Endodermal cell (in vitro differentiated cells): ENCODE results near the gene DUS2. TPM values are rescaled to one million over a fixed set of nuclear protein-coding genes. Genes with fewer than 3 reads are reported as not detected.

Experiments used
- DNase-seq: peaks from one replicate; pipeline ENCODE4 v3.0.0-alpha.2; 2017
- H3K27ac ChIP-seq: 2 replicates; pipeline ENCODE4 v1.5.1; 2013; ENCODE audit warnings: mild to moderate bottlenecking, low read depth, low read length, moderate library complexity
- H3K27me3 ChIP-seq: 2 replicates; pipeline ENCODE4 v1.6.1; 2013; ENCODE audit warnings: mild to moderate bottlenecking, low read length, moderate library complexity; ENCODE audit not compliant: insufficient read depth, control insufficient read depth, poor library complexity, severe bottlenecking
- H3K36me3 ChIP-seq: 2 replicates; pipeline ENCODE4 v1.7.0; 2013; ENCODE audit warnings: mild to moderate bottlenecking, low read length, moderate library complexity; ENCODE audit not compliant: control insufficient read depth, insufficient read depth
- H3K4me1 ChIP-seq: one replicate; pipeline ENCODE4 v1.7.0; 2013; ENCODE audit warnings: low read length; ENCODE audit not compliant: control insufficient read depth, insufficient read depth
- H3K4me3 ChIP-seq: 2 replicates; pipeline ENCODE4 v1.5.1; 2013; ENCODE audit warnings: mild to moderate bottlenecking, low read length, moderate library complexity
- H3K9ac ChIP-seq: 2 replicates; pipeline ENCODE4 v1.6.1; 2013; ENCODE audit warnings: mild to moderate bottlenecking, low read length, moderate library complexity; ENCODE audit not compliant: poor library complexity, severe bottlenecking; ENCODE audit errors: extremely low read depth
- H3K9me3 ChIP-seq: 2 replicates; pipeline ENCODE4 v1.6.1; 2013; ENCODE audit warnings: mild to moderate bottlenecking, low read length, moderate library complexity; ENCODE audit not compliant: control insufficient read depth
- H3K27ac Mint-ChIP-seq: 2 replicates; pipeline ENCODE4 v1.8.0; 2020; ENCODE audit warnings: mixed read lengths
- H3K27me3 Mint-ChIP-seq: 2 replicates; pipeline ENCODE4 v1.8.0; 2021; ENCODE audit warnings: mild to moderate bottlenecking, mixed read lengths; ENCODE audit not compliant: insufficient read depth
- H3K36me3 Mint-ChIP-seq: 2 replicates; pipeline ENCODE4 v1.8.0; 2020; ENCODE audit warnings: low read depth, mixed read lengths
- H3K4me1 Mint-ChIP-seq: 2 replicates; pipeline ENCODE4 v1.8.0; 2020; ENCODE audit warnings: mixed read lengths
- H3K4me3 Mint-ChIP-seq: 2 replicates; pipeline ENCODE4 v1.8.0; 2020; ENCODE audit warnings: mild to moderate bottlenecking, moderate library complexity, mixed read lengths
- H3K9me3 Mint-ChIP-seq: 2 replicates; pipeline ENCODE4 v1.8.0; 2020; ENCODE audit warnings: mild to moderate bottlenecking, mixed read lengths
- CTCF ChIP-seq: fragments of 200-600 bp; sonication (generic); conservative IDR thresholded peaks from 2 replicates; pipeline ENCODE4 v1.5.0; 2021; ENCODE audit warnings: antibody characterized with exemption, mild to moderate bottlenecking
- WGBS, 2 experiments: methylation state at CpG; one replicate each; pipeline versions ENCODE4 v1.1.5 to v1.1.7; 2013; ENCODE audit warnings: missing lambda C conversion rate in 2 of 2, mixed read lengths in 1 of 2; ENCODE audit not compliant: insufficient coverage in 1 of 2, insufficient read length in 1 of 2; 5-methylcytosine and 5-hydroxymethylcytosine counted together
- total RNA-seq, 2 donors: library from RNA; stranded (reverse); fragmentation: NEBNext Ultra II Directional in 1 of 2; extraction: Animal tissue kit (Norgen Biotek cat#: 25700) in 1 of 2; gene quantifications; 2 replicates in 1 of 2; 3 replicates in 1 of 2; pipeline ENCODE4 v1.2.1, GENCODE V29; 2021

The DUS2 gene
- total RNA-seq, 2 donors from 2014 or later = 23.4 to 24.0 TPM

GRCh38 chr16:68062910-68063393 is 39.9 kb downstream of the DUS2 start:
- Histone ChIP-seq H3K27me3 (no peaks in the 10 kb centered on the region), H3K27ac (no peak overlapping the region), H3K9ac (no peak overlapping the region), H3K4me1 (no peaks in the 10 kb centered on the region), H3K9me3 (no peaks in the 10 kb centered on the region), H3K36me3 (peaks cover 48% of the 10 kb centered on the region), H3K4me3 (no peak overlapping the region)
- no peak for TF ChIP-seq CTCF
- peaks cover 26% of the 10 kb centered on the region for H3K36me3 Mint-ChIP-seq
- no peaks in the 10 kb centered on the region for H3K4me1 Mint-ChIP-seq
- H3K4me3 Mint-ChIP-seq = no peak overlapping the region
- WGBS, 2 experiments = 97% methylated on average over 4 of the region's 4 CpGs; no CpG with 5 or more reads in 1 of the 2 experiments
- no peak overlapping the region for H3K27ac Mint-ChIP-seq
- no peak for DNase-seq
- H3K9me3 Mint-ChIP-seq = no peaks in the 10 kb centered on the region
- H3K27me3 Mint-ChIP-seq = no peaks in the 10 kb centered on the region

- Histone ChIP-seq H3K4me1 (no peaks in the 10 kb centered on the region), H3K9ac (no peak overlapping the region), H3K4me3 (no peak overlapping the region), H3K27me3 (no peaks in the 10 kb centered on the region), H3K9me3 (no peaks in the 10 kb centered on the region), H3K27ac (no peak overlapping the region), H3K36me3 (peaks cover 41% of the 10 kb centered on the region)
- peaks cover 28% of the 10 kb centered on the region for H3K36me3 Mint-ChIP-seq
- no peak overlapping the region for H3K4me3 Mint-ChIP-seq
- no peaks in the 10 kb centered on the region for H3K4me1 Mint-ChIP-seq
- H3K9me3 Mint-ChIP-seq = no peaks in the 10 kb centered on the region
- no peaks in the 10 kb centered on the region for H3K27me3 Mint-ChIP-seq
- peak; percentile 92 for DNase-seq
- TF ChIP-seq CTCF = peak; percentile 89
- H3K27ac Mint-ChIP-seq = no peak overlapping the region
- WGBS, 2 experiments = 50 to 100% methylated on average over 1 to 2 of the region's 2 CpGs
Measured at GRCh38 chr16:68064791-68065365, 41.8 kb downstream of the DUS2 start.

GRCh38 chr16:68065716-68066305 is 42.7 kb downstream of the DUS2 start:
- no peak overlapping the region for H3K4me3 Mint-ChIP-seq
- no peaks in the 10 kb centered on the region for H3K9me3 Mint-ChIP-seq
- peak overlapping the region; percentile 36 for H3K27ac ChIP-seq
- H3K4me3 ChIP-seq = no peak overlapping the region
- H3K9me3 ChIP-seq = no peaks in the 10 kb centered on the region
- no peaks in the 10 kb centered on the region for H3K4me1 ChIP-seq
- peaks cover 25% of the 10 kb centered on the region for H3K36me3 Mint-ChIP-seq
- H3K27ac Mint-ChIP-seq = no peak overlapping the region
- H3K27me3 ChIP-seq = no peaks in the 10 kb centered on the region
- no peak for TF ChIP-seq CTCF
- no peaks in the 10 kb centered on the region for H3K4me1 Mint-ChIP-seq
- no peak overlapping the region for H3K9ac ChIP-seq
- no peaks in the 10 kb centered on the region for H3K27me3 Mint-ChIP-seq
- H3K36me3 ChIP-seq = peaks cover 44% of the 10 kb centered on the region
- peak; percentile 24 for DNase-seq
- WGBS, 2 experiments = 69% methylated on average over 5 of the region's 6 CpGs; no CpG with 5 or more reads in 1 of the 2 experiments
